Breast epithelium (tissue), 4 donors: Measurements from ENCODE around the gene OGDHL. TPM values are rescaled to one million over a fixed set of nuclear protein-coding genes. Genes with fewer than 3 reads are reported as not detected.
"Not testable (repeated sequence)": the region's sequence is repeated elsewhere in the genome, so short reads cannot be mapped to it uniquely, and the experiment has no call there.

Experiments used
- DNase-seq, 2 donors: peaks; one replicate each; pipeline ENCODE4 v3.0.0-alpha.2; 2019; ENCODE audit warnings: low spot score in 2 of 2
- H3K27ac ChIP-seq, 2 donors: fragments of 200-600 bp; sonication (generic) in 1 of 2; one replicate each; pipeline ENCODE4 v1.5.1; 2016 to 2019; ENCODE audit warnings: mild to moderate bottlenecking in 1 of 2
- H3K27me3 ChIP-seq, 2 donors: fragments of 200-600 bp; sonication (generic) in 1 of 2; one replicate each; pipeline versions ENCODE4 v1.5.1 to v1.6.0; 2017 to 2019; ENCODE audit warnings: control low read depth in 1 of 2, mild to moderate bottlenecking in 1 of 2
- H3K36me3 ChIP-seq: fragments of 200-600 bp; one replicate; pipeline ENCODE4 v1.5.1; 2019
- H3K4me1 ChIP-seq, 2 donors: fragments of 200-600 bp; sonication (generic); one replicate each; pipeline ENCODE4 v1.5.1; 2016 to 2019; ENCODE audit warnings: control low read depth in 1 of 2
- H3K4me3 ChIP-seq, 3 donors: fragments of 200-600 bp; sonication (generic); 1 replicate in 2 of 3; 2 replicates in 1 of 3; pipeline ENCODE4 v1.5.1; 2016 to 2019; ENCODE audit warnings: mild to moderate bottlenecking in 3 of 3, moderate library complexity in 2 of 3
- H3K9me3 ChIP-seq, 2 donors: fragments of 200-600 bp; sonication (generic) in 1 of 2; one replicate each; pipeline ENCODE4 v1.5.1; 2016 to 2019; ENCODE audit warnings: control low read depth in 1 of 2
- POLR2A ChIP-seq: fragments of 450-650 bp; IDR thresholded peaks from one replicate; pipeline ENCODE4 v1.6.1; 2016; ENCODE audit warnings: antibody characterized with exemption, mild to moderate bottlenecking, moderate library complexity
- POLR2AphosphoS5 ChIP-seq, 3 donors: sonication (generic); formaldehyde crosslinking; IDR thresholded peaks; one replicate each; pipeline ENCODE4 v1.6.1; 2017; ENCODE audit warnings: antibody characterized with exemption in 3 of 3
- intact Hi-C: fragments of 100-400 bp; cut with DNase I; formaldehyde crosslinking; loops from one replicate; pipeline ENCODE4 v1.15.1; 2023; ENCODE audit warnings: low total_unique reads
- total RNA-seq, 3 donors: library from RNA; depleted of rRNA; stranded (reverse); fragments of >200 nt; gene quantifications; one replicate each; pipeline ENCODE4 v1.1.0, GENCODE V29; 2016
- TF ChIP-seq, protein P1 (sequence below), 3 donors: fragments of 450-650 bp; IDR thresholded peaks; one replicate each; pipeline ENCODE4 v1.5.1; 2016 to 2017; ENCODE audit warnings: antibody characterized with exemption in 3 of 3, mild to moderate bottlenecking in 3 of 3, moderate library complexity in 3 of 3

OGDHL gene
- total RNA-seq, 3 donors from 2014 or later: not detected

- Histone ChIP-seq H3K4me3 (no peak overlapping the region), H3K27ac (no peak overlapping the region), H3K27me3 (peaks cover 0 to 2% of the 10 kb centered on the region in 2 donors), H3K9me3 (no peaks in the 10 kb centered on the region), H3K36me3 (no peaks in the 10 kb centered on the region), H3K4me1 (no peaks in the 10 kb centered on the region)
- intact Hi-C loops: loop anchor here (2.0 kb wide), 1 partner anchor 53 kb away; no protein-coding TSS in a partner anchor
- no peak for DNase-seq
- TF ChIP-seq, protein P1, sequence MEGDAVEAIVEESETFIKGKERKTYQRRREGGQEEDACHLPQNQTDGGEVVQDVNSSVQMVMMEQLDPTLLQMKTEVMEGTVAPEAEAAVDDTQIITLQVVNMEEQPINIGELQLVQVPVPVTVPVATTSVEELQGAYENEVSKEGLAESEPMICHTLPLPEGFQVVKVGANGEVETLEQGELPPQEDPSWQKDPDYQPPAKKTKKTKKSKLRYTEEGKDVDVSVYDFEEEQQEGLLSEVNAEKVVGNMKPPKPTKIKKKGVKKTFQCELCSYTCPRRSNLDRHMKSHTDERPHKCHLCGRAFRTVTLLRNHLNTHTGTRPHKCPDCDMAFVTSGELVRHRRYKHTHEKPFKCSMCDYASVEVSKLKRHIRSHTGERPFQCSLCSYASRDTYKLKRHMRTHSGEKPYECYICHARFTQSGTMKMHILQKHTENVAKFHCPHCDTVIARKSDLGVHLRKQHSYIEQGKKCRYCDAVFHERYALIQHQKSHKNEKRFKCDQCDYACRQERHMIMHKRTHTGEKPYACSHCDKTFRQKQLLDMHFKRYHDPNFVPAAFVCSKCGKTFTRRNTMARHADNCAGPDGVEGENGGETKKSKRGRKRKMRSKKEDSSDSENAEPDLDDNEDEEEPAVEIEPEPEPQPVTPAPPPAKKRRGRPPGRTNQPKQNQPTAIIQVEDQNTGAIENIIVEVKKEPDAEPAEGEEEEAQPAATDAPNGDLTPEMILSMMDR (IDR thresholded peaks at IDR 0.05): no peak
- TF ChIP-seq POLR2A (no peak), POLR2AphosphoS5 (IDR thresholded peaks at IDR 0.05) (no peak)
These were observed 21.5 kb upstream of the OGDHL start for GRCh38 chr10:49783645-49784044.

DNA sequence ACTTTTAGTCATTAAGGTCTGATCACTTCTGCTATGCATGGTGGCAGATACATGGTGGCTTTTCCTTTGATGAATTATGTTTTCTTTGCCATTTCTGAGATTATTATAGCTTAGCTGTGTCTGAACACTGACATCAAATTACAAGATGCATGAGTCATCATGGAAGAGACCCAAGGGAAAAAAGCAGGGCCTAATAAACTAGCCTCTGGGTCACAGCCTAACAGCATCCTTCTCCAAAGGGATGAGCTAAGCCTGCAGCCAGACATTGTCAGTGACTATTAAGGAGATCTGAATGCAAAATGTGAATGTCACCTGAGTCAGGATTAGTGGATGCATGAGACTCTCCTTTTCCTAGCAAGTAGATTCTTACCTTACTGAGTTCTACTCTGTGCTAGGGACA is 19.1 kb upstream of the OGDHL start:
- no peaks in the 10 kb centered on the region for H3K36me3 ChIP-seq
- H3K9me3 ChIP-seq: no peaks in the 10 kb centered on the region
- H3K4me1 ChIP-seq: no peaks in the 10 kb centered on the region
- no peak for DNase-seq
- TF ChIP-seq POLR2A (no peak), POLR2AphosphoS5 (IDR thresholded peaks at IDR 0.05) (no peak)
- TF ChIP-seq, protein P1 (IDR thresholded peaks at IDR 0.05): no peak
- no peak overlapping the region for H3K27ac ChIP-seq
- no peak overlapping the region for H3K4me3 ChIP-seq
- intact Hi-C loops: no loop called here
- peaks cover 0 to 2% of the 10 kb centered on the region in 2 donors for H3K27me3 ChIP-seq

- TF ChIP-seq, protein P1 (IDR thresholded peaks at IDR 0.05): no peak
- TF ChIP-seq POLR2A (no peak), POLR2AphosphoS5 (IDR thresholded peaks at IDR 0.05) (no peak)
- H3K27ac ChIP-seq: no peak overlapping the region
- H3K36me3 ChIP-seq: no peaks in the 10 kb centered on the region
- H3K4me3 ChIP-seq: no peak overlapping the region
- no peak for DNase-seq
- intact Hi-C loops: no loop called here
- H3K9me3 ChIP-seq: no peaks in the 10 kb centered on the region
- H3K27me3 ChIP-seq: no peaks in the 10 kb centered on the region
- H3K4me1 ChIP-seq: no peaks in the 10 kb centered on the region
These were observed 16.1 kb upstream of the OGDHL start for GRCh38 chr10:49778197-49778596.

DNA sequence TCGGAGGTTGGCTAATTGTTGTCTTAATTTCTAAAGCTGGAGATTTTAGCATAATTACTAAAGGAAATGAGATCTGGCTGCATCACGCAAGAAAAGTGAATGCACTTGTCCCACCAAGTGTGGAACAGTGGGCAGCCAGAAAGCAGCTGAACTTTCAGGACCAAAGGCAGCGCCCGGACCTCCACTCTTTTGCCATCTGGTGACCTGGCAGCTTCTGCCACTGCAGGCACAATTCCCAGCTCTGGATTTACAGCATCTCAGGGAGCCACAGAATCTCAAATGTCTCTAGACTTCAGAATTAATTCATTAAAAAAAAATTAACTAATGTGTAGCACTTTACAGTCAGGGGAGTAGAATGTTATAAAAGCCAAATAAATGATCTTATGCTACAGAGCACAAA is 14.7 kb upstream of the OGDHL start:
- TF ChIP-seq POLR2A (no peak), POLR2AphosphoS5 (IDR thresholded peaks at IDR 0.05) (no peak)
- TF ChIP-seq, protein P1 (IDR thresholded peaks at IDR 0.05): no peak

GRCh38 chr10:49775014-49775413 is 12.9 kb upstream of the OGDHL start:
- Histone ChIP-seq H3K4me1 (no peaks in the 10 kb centered on the region), H3K9me3 (no peaks in the 10 kb centered on the region), H3K27ac (no peak overlapping the region), H3K4me3 (no peak overlapping the region), H3K36me3 (no peaks in the 10 kb centered on the region), H3K27me3 (peaks cover 0 to 5% of the 10 kb centered on the region in 2 donors)
- intact Hi-C loops: no loop called here
- no peak for TF ChIP-seq POLR2A
- TF ChIP-seq, protein P1 (IDR thresholded peaks at IDR 0.05): no peak
- TF ChIP-seq POLR2AphosphoS5 (IDR thresholded peaks at IDR 0.05): no peak
- no peak for DNase-seq

More for the DNA sequence above, 14.7 kb upstream of the OGDHL start:
- H3K4me3 ChIP-seq: no peak overlapping the region
- H3K27ac ChIP-seq: no peak overlapping the region
- H3K27me3 ChIP-seq: no peaks in the 10 kb centered on the region
- no peak for DNase-seq
- intact Hi-C loops: no loop called here
- H3K4me1 ChIP-seq: no peaks in the 10 kb centered on the region
- no peaks in the 10 kb centered on the region for H3K9me3 ChIP-seq
- H3K36me3 ChIP-seq: no peaks in the 10 kb centered on the region

- intact Hi-C loops, H3K4me3 ChIP-seq, H3K27ac ChIP-seq, H3K36me3 ChIP-seq, DNase-seq, H3K9me3 ChIP-seq, H3K4me1 ChIP-seq: not testable (repeated sequence)
- H3K27me3 ChIP-seq: peaks cover 0 to 22% of the 10 kb centered on the region in 2 donors
These were observed 10.8 kb upstream of the OGDHL start for GRCh38 chr10:49772944-49773343.

DNA sequence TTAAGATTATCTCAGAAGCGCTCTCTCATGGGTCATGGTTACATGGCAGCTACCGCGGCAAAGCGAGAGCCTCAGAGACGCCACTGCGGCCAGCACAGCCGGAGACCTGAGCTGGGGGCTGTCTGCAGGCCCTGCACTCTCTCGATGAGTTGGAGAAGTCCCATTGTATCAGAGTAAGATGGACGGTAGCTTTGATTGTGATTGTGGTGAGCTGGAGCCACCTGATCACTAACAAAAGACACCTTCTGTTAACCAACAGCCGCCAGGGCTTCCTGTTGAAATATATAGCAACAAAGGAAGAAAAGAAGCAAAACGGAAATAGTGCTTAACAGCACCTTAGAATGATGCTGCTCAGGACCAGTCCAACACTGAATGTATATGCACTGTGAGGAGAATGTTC is 8.9 kb upstream of the OGDHL start:
- peaks cover 0 to 38% of the 10 kb centered on the region in 2 donors for H3K27me3 ChIP-seq
- H3K36me3 ChIP-seq, DNase-seq, H3K9me3 ChIP-seq, H3K27ac ChIP-seq, H3K4me1 ChIP-seq, H3K4me3 ChIP-seq: not testable (repeated sequence)
- intact Hi-C loops: loop anchor here (2.0 kb wide), 1 partner anchor 34 kb away; no protein-coding TSS in a partner anchor
